Urinary bladder (tissue), 4 donors: ENCODE measurements around the gene SDCCAG8. TPM values are rescaled to one million over a fixed set of nuclear protein-coding genes. Genes with fewer than 3 reads are reported as not detected.

Experiments
- DNase-seq: peaks from one replicate; pipeline ENCODE4 v3.0.0-alpha.2; 2015; ENCODE audit errors: extremely low spot score
- H3K27ac ChIP-seq: one replicate; pipeline ENCODE4 v1.5.1; 2013; ENCODE audit warnings: low read depth, mild to moderate bottlenecking, moderate library complexity
- H3K36me3 ChIP-seq: one replicate; pipeline ENCODE4 v1.6.1; 2013; ENCODE audit warnings: mild to moderate bottlenecking, moderate library complexity; ENCODE audit not compliant: insufficient read depth
- H3K4me1 ChIP-seq: one replicate; pipeline ENCODE4 v1.6.1; 2013; ENCODE audit warnings: mild to moderate bottlenecking, moderate library complexity; ENCODE audit not compliant: insufficient read depth
- H3K4me3 ChIP-seq: one replicate; pipeline ENCODE4 v1.5.1; 2013; ENCODE audit warnings: low read depth, low read length
- WGBS: extraction: QIAGEN DNeasy Blood & Tissue Kit; methylation state at CpG from one replicate; pipeline ENCODE4 v1.1.7; 2013; 5-methylcytosine and 5-hydroxymethylcytosine counted together
- polyA plus RNA-seq: library from polyadenylated mRNA; stranded (reverse); fragments of 200-250 nt; gene quantifications from one replicate; pipeline ENCODE4 v1.2.3, GENCODE V29; 2013
- total RNA-seq: library from RNA; depleted of rRNA; stranded (reverse); fragments of >200 nt; gene quantifications from one replicate; pipeline ENCODE4 v1.2.3, GENCODE V29; 2014
- donor health status: healthy with polysubstance abuse.
- donor health status: healthy.

Gene SDCCAG8
- total and polyA plus RNA-seq, 2 donors, result 19.0 to 85.5 TPM

DNA sequence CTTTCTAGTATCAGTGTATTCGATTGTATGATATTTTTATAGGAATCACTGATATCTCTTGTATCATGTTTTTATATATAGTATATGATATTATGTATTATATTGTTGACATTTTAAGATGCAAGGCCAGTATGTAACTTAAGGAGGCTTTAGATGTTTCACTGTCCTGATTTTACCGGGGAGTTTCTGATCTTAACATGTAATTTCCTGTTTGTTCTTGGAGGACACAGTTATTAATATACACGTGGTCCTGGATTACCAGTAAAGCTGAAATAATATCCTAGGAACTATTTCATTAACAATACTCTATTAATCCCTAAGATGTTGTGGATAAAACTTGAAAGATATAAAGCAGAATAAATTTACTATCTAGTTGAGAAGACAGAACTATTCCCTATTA, 19.5 kb downstream of the SDCCAG8 start:
- no peaks in the 10 kb centered on the region for H3K36me3 ChIP-seq
- DNase-seq, result no peak
- H3K27ac ChIP-seq, result no peak overlapping the region
- no peak overlapping the region for H3K4me3 ChIP-seq
- no peaks in the 10 kb centered on the region for H3K4me1 ChIP-seq
- WGBS, result 67% methylated on average over 3 of the region's 3 CpGs

DNA sequence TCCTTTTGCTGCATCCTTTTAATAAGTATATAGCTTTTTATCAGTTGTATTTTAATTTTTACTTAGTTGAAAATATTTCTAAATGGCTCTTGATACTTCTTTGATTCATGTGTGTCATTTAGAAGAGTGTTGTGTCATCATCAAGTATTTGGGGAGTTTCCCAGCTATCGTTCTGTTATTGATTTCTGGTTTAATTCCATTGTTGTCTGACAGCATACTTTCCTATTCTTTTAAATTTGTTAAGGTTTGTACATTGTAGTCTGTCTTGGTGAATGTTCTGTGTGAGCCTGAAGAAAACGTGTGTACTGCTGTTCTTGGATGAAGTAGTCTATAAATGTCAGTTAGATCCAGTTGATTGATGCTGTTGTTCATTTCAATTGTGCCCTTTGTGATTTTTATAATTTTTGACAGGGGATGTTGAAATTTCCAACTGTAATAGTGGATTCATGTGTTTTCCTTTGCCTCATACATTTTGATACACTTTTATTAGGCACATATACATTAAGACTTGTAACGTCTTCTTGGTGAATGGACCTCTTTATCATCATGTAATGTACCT, 24.8 kb downstream of the SDCCAG8 start:
- Histone ChIP-seq H3K4me3 (no peak overlapping the region), H3K36me3 (peaks cover 2% of the 10 kb centered on the region), H3K27ac (no peak overlapping the region), H3K4me1 (no peaks in the 10 kb centered on the region)
- 74% methylated on average over 3 of the region's 3 CpGs for WGBS
- no peak for DNase-seq

DNA sequence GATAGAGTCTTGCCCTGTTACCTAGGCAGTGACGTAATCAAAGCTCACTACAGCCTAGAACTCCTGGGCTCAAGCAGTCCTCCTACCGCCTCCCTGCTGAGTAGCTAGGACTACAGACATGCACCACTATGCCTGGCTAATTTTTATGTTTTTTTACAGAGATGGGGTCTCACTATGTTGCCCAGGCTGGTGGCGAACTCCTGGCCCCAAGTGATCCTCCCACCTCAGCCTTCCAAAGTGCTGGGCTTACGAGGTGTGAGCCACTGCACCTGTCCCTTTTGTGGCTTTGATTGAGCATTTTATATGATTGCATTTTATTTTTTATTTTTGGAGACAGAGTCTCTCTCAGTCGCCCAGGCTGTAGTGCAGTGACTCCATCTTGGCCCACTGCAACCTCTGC, 25.8 kb downstream of the SDCCAG8 start:
- Histone ChIP-seq H3K27ac (no peak overlapping the region), H3K4me1 (peaks cover 1% of the 10 kb centered on the region), H3K4me3 (no peak overlapping the region), H3K36me3 (peaks cover 2% of the 10 kb centered on the region)
- DNase-seq, result no peak
- 98% methylated on average over 5 of the region's 5 CpGs for WGBS

DNA sequence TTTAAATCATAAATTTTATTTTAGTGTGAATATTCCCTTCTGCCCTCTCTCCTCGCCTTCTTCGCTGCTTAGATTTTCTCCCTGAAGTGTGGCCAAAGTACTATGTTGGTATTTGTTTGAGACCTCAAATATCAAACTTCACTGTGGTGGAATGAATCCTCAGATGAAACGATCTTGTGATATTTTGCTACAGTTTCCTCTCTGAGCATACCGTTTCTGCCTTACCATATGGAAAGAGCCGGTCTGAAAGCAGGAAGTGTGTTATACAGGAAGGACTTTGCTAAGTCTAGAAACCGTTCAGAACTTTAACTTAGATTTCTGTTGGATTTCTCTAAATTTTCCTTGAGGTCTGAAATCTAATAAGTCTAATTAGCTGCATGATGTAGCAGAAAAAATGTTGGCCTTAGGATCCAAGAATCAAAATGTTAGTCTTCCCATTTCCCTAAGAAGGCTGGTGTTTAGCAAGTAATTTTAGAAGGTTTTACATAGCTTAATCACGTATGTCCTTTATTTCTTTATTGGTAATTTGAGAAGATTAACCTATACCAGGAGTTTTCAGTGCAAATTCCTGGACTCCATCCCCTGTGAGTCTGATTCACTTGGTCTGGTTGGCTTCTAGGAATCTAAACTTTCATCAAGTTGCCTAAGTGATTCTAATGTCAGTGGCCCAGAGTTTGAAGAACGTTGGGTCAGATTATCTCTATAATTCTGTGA, 30.7 kb downstream of the SDCCAG8 start:
- H3K36me3 ChIP-seq, result peaks cover 3% of the 10 kb centered on the region
- H3K4me1 ChIP-seq, result peaks cover 1% of the 10 kb centered on the region
- WGBS, result 56% methylated on average over 8 of the region's 8 CpGs
- no peak for DNase-seq
- no peak overlapping the region for H3K27ac ChIP-seq
- H3K4me3 ChIP-seq, result no peak overlapping the region

DNA sequence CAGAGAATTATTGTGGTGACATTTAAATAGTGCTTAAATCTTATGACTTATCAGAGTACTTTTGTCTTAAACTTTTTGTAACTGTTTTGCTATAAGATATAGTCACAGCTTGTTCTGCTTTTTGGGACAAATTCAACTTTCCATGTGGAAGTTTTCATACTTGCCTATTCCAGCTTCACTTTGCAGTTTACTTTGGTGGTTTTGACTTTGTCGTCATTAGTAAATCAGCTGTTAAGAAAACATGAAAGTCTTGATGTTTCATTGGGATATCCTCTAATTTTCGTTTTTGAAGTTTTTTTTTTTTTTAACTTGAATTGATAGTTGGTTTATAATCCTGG, 31.3 kb downstream of the SDCCAG8 start:
- H3K27ac ChIP-seq, result no peak overlapping the region
- WGBS, result 35% methylated on average over 2 of the region's 2 CpGs
- peaks cover 1% of the 10 kb centered on the region for H3K4me1 ChIP-seq
- H3K4me3 ChIP-seq, result no peak overlapping the region
- no peak for DNase-seq
- peaks cover 3% of the 10 kb centered on the region for H3K36me3 ChIP-seq

DNA sequence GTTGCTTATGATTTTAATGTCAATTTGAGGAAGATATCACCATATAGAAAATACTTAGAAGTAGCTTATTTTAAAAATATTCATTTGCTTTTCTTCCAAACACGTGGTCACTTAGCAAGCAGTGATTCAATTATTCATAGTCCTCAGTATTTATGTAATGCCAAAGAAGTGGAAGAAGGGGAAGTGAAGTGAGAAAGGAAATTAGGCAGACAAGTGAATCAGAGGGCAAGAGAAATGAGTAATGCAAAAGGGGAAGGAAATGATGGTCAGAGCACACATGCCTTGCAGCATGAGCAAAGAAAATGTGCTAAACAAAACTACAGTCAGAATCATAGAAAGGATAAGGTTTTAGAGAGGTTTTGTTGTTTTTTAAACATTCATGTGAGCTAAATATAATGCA, 31.8 kb downstream of the SDCCAG8 start:
- H3K4me1 ChIP-seq, result peaks cover 1% of the 10 kb centered on the region
- no peak overlapping the region for H3K4me3 ChIP-seq
- peaks cover 3% of the 10 kb centered on the region for H3K36me3 ChIP-seq
- 39% methylated on average over 1 of the region's 1 CpG for WGBS
- DNase-seq, result no peak
- H3K27ac ChIP-seq, result no peak overlapping the region

DNA sequence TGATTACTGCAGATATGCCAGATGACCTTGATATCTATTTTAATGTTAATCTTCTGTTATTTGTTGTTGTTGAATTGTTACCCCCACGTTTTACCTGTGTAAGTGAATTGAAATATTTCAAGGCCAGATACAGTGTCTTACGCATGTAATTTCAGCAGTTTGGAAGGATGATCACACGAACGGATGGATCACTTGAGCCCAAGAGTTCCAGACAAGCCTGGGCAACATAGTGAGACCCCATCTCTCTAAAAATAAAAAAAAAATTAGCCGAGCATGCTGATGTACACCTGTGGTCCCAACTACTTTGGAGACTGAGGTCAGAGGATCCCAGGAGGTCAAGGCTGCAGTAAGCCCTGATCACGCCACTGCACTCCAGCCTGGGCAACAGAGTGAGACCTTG, 32.2 kb downstream of the SDCCAG8 start:
- Histone ChIP-seq H3K27ac (no peak overlapping the region), H3K36me3 (peaks cover 3% of the 10 kb centered on the region), H3K4me3 (no peak overlapping the region), H3K4me1 (peaks cover 1% of the 10 kb centered on the region)
- no peak for DNase-seq
- 90% methylated on average over 6 of the region's 6 CpGs for WGBS

DNA sequence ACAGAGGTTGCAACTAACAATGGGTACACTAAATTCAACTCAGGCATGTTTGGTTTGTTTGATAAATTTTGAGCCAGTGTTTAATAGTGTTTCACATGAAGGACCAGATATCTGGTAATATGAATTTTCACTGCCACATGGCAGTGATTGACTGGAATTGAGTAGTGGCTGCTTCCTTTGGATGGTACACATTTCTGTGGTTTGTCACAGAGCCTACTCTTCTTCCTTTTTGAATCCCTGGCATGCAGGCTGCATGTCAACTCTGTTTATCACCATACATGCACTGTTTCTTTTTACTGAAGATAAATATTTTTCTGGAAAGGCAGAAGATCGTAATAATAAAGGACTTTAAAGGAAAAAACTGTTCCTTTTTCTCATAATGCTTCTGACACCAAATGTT, 35.5 kb downstream of the SDCCAG8 start:
- no peak overlapping the region for H3K27ac ChIP-seq
- H3K4me3 ChIP-seq, result no peak overlapping the region
- no peak for DNase-seq
- H3K36me3 ChIP-seq, result peaks cover 2% of the 10 kb centered on the region
- no peaks in the 10 kb centered on the region for H3K4me1 ChIP-seq
- 63% methylated on average over 1 of the region's 1 CpG for WGBS

DNA sequence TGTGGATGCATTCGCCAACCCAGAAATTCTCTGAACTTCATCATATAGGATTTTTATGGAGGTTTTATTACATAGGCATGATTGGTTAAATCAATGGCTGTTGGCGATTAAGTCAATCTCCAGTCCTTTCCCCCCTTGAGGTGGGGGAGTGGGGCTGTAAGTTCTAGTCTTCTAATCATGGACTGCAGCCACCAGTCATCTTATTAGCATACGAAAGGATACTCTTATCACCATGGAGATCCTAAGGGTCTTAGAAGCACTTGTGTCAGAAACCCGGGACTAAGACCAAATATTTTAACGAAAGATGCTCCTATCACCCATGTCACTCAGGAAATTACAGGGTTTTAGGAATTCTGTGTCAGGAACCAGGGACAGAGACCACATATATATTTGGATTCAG, 36.3 kb downstream of the SDCCAG8 start:
- no peaks in the 10 kb centered on the region for H3K4me1 ChIP-seq
- H3K4me3 ChIP-seq, result no peak overlapping the region
- 97% methylated on average over 5 of the region's 5 CpGs for WGBS
- H3K36me3 ChIP-seq, result peaks cover 2% of the 10 kb centered on the region
- no peak for DNase-seq
- H3K27ac ChIP-seq, result no peak overlapping the region

DNA sequence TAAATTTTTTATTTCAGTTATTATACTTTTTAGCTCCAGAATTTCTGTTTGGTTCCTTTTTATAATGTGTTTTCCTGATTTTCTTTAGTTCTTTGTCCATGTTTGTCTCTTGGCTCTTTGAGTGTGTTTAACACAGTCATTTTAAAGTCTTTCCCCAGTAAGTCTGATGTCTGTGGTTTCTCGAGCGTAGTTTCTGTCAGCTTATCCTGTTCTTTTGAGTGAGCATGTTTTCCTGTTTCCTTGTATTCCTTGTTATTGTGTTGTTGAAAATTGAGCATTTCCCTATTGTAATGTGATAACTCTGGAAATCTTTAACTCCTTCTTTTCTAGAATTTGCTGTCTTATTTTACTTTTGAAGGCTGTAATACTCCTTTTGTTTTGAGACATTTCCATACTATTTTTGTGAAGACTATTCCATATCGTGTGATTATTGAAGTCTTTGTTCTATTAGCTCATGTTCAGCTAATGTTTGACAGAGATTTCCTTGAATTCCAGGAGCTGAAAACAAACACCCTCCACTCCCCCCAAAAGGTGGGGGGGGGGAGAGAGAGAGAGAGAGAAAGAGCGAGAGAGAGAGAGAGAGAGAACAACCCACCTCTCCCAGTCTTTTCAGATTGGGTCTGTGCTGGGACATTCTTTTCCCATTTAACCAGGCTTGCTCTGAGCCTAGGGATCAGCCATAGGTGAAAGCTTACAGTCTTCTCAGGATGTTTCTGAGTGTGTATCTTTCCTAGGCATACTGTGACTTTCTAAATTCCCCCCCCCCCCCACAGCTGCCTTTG, 38.3 kb downstream of the SDCCAG8 start:
- no peak for DNase-seq
- Histone ChIP-seq H3K36me3 (peaks cover 2% of the 10 kb centered on the region), H3K4me1 (no peaks in the 10 kb centered on the region), H3K4me3 (no peak overlapping the region), H3K27ac (no peak overlapping the region)
- WGBS, result 70% methylated on average over 4 of the region's 4 CpGs

DNA sequence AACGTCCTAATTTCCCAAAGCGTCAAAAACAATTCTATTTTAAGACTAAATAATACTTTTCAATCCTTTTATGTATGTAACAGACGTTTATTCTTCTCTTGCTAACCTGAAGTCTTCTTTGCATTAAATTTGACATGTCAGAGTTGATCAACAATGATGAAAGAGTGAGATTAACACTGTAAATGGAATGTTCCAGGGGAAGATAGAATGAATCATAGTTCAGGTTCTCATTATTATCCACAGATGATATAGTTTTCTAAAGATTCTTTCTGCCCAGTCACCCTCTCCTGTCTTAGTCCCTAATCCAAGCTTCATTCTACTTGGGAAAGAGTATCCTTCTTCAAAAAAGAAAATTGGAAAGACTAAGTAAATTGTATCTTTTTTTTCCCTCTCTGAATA, 38.9 kb downstream of the SDCCAG8 start:
- Histone ChIP-seq H3K36me3 (peaks cover 2% of the 10 kb centered on the region), H3K4me1 (no peaks in the 10 kb centered on the region), H3K4me3 (no peak overlapping the region), H3K27ac (no peak overlapping the region)
- 75% methylated on average over 3 of the region's 3 CpGs for WGBS
- no peak for DNase-seq

DNA sequence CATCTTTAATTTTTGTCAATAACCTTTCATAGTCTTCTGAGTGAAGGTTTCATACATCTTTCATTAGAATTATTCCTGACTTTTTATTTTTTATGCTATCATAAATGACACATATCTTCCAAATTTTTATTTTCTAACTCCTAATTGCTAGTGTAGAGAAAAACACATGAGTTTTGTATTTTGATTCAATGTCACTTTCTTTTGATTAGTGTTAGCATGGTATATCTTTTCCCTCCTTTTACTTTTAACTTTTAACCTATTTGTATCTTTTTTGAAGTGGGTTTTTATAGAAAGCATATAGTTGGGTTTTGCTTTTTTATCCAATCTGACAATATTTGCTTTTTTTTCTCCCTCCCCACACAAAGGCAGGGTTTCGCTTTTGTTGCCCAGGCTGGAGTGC, 43.2 kb downstream of the SDCCAG8 start:
- DNase-seq, result no peak
- 98% methylated on average over 1 of the region's 1 CpG for WGBS
- Histone ChIP-seq H3K4me3 (no peak overlapping the region), H3K4me1 (no peaks in the 10 kb centered on the region), H3K27ac (no peak overlapping the region), H3K36me3 (no peaks in the 10 kb centered on the region)

DNA sequence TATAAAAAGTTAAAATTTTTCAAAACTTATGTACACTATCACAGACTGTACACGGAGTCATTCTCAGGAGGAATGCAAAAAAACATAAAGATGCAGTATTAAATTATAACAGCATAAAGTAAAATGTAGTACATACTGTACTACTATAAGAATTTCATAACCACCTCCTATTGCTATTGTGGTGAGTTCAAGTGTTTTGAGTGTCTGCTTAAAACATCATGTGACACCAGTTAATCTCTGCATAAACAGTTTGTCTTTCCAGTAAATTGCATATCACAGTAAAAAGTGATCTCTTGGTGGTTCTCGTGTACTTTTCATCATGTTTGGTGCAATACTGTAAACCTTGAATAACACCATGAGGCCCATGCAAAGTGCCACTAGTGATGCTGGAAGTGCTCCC, 45.2 kb downstream of the SDCCAG8 start:
- DNase-seq, result no peak
- no peak overlapping the region for H3K27ac ChIP-seq
- H3K4me3 ChIP-seq, result no peak overlapping the region
- no peaks in the 10 kb centered on the region for H3K36me3 ChIP-seq
- no peaks in the 10 kb centered on the region for H3K4me1 ChIP-seq
- WGBS, result 93% methylated on average over 2 of the region's 2 CpGs

DNA sequence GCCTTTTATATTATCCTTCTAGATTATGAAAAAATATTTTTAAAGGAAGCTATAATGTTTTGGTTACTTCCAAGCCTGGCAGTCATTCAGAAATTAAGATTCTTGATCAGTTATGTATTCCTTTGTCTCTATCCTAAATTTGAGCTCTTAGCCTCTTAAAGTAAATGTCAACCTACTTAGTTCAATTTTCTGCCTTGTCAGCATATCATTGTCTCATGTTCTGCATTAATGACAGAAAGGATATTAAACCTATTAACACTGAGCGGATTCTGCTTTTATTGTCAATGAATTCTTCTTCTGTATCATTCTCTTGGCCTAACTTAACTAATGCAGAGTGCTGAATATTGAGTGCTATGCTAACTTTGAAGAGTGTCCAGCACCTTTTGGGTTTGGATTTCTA, 56.0 kb downstream of the SDCCAG8 start:
- Histone ChIP-seq H3K36me3 (peaks cover 5% of the 10 kb centered on the region), H3K4me3 (no peak overlapping the region), H3K4me1 (no peaks in the 10 kb centered on the region), H3K27ac (no peak overlapping the region)
- DNase-seq, result no peak
- WGBS, result 98% methylated on average over 1 of the region's 1 CpG
